Measurements from ENCODE around the gene SYNGR2. TPM values are rescaled to one million over a fixed set of nuclear protein-coding genes. Genes with fewer than 3 reads are reported as not detected.

Gene SYNGR2
- total and polyA plus RNA-seq, 7 donors = 14.7 to 280 (median 23.5) TPM

DNA sequence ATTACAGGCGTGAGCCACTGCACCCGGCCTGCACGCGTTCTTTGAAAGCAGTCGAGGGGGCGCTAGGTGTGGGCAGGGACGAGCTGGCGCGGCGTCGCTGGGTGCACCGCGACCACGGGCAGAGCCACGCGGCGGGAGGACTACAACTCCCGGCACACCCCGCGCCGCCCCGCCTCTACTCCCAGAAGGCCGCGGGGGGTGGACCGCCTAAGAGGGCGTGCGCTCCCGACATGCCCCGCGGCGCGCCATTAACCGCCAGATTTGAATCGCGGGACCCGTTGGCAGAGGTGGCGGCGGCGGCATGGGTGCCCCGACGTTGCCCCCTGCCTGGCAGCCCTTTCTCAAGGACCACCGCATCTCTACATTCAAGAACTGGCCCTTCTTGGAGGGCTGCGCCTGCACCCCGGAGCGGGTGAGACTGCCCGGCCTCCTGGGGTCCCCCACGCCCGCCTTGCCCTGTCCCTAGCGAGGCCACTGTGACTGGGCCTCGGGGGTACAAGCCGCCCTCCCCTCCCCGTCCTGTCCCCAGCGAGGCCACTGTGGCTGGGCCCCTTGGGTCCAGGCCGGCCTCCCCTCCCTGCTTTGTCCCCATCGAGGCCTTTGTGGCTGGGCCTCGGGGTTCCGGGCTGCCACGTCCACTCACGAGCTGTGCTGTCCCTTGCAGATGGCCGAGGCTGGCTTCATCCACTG is 45.8 kb downstream of the SYNGR2 start, which contains the start of gene BIRC5:
Gene BIRC5 (plus strand): TSS at position 238 of the 690 bp plus-strand sequence. CDS start 64 bp downstream, at position 302.
- TF ChIP-seq POLR2AphosphoS5 (IDR thresholded peaks at IDR 0.05) = peak in 2 of 4 donors; percentile 27 to 56
- TF ChIP-seq, protein P1, sequence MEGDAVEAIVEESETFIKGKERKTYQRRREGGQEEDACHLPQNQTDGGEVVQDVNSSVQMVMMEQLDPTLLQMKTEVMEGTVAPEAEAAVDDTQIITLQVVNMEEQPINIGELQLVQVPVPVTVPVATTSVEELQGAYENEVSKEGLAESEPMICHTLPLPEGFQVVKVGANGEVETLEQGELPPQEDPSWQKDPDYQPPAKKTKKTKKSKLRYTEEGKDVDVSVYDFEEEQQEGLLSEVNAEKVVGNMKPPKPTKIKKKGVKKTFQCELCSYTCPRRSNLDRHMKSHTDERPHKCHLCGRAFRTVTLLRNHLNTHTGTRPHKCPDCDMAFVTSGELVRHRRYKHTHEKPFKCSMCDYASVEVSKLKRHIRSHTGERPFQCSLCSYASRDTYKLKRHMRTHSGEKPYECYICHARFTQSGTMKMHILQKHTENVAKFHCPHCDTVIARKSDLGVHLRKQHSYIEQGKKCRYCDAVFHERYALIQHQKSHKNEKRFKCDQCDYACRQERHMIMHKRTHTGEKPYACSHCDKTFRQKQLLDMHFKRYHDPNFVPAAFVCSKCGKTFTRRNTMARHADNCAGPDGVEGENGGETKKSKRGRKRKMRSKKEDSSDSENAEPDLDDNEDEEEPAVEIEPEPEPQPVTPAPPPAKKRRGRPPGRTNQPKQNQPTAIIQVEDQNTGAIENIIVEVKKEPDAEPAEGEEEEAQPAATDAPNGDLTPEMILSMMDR (IDR thresholded peaks at IDR 0.05) = no peak
- TF ChIP-seq POLR2A (IDR thresholded peaks at IDR 0.05) = no peak
- no peaks in the 10 kb centered on the region for H3K9me3 ChIP-seq
- DNase-seq = peak; percentile 91
- intact Hi-C loops (cut with DNase I) = loop anchor here (2.0 kb wide), 1 partner anchor 39 kb away; no protein-coding TSS in a partner anchor
- H3K4me1 ChIP-seq = peaks cover 0 to 11% (median 7%) of the 10 kb centered on the region in 4 donors
- H3K27ac ChIP-seq = no peak within 1 kb of the TSS
- peak within 1 kb of the TSS in 3 of 4 donors; percentile 31 to 43 (median 42) for H3K4me3 ChIP-seq
- H3K36me3 ChIP-seq = no peaks in the 10 kb centered on the region
- H3K27me3 ChIP-seq = no peaks in the 10 kb centered on the region
- 1% methylated on average over 60 of the region's 60 CpGs for WGBS, 2 donors

DNA sequence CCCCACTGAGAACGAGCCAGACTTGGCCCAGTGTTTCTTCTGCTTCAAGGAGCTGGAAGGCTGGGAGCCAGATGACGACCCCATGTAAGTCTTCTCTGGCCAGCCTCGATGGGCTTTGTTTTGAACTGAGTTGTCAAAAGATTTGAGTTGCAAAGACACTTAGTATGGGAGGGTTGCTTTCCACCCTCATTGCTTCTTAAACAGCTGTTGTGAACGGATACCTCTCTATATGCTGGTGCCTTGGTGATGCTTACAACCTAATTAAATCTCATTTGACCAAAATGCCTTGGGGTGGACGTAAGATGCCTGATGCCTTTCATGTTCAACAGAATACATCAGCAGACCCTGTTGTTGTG is 46.3 kb downstream of the SYNGR2 start:
- Histone ChIP-seq H3K27ac (no peak overlapping the region), H3K36me3 (no peaks in the 10 kb centered on the region), H3K27me3 (no peaks in the 10 kb centered on the region), H3K4me1 (peaks cover 0 to 11% (median 7%) of the 10 kb centered on the region in 4 donors), H3K9me3 (no peaks in the 10 kb centered on the region), H3K4me3 (peak overlapping the region in 3 of 4 donors; percentile 31 to 43 (median 42))
- DNase-seq = no peak
- TF ChIP-seq, protein P1 (IDR thresholded peaks at IDR 0.05) = no peak
- TF ChIP-seq EP300 (IDR thresholded peaks at IDR 0.05) = no peak
- no peak for TF ChIP-seq POLR2AphosphoS5 (IDR thresholded peaks at IDR 0.05)
- TF ChIP-seq POLR2A (IDR thresholded peaks at IDR 0.05) = no peak
- intact Hi-C loops (cut with DNase I) = loop anchor here (2.0 kb wide), 1 partner anchor 38 kb away; no protein-coding TSS in a partner anchor
- WGBS, 2 donors = 9 to 19% methylated on average over 5 of the region's 5 CpGs

DNA sequence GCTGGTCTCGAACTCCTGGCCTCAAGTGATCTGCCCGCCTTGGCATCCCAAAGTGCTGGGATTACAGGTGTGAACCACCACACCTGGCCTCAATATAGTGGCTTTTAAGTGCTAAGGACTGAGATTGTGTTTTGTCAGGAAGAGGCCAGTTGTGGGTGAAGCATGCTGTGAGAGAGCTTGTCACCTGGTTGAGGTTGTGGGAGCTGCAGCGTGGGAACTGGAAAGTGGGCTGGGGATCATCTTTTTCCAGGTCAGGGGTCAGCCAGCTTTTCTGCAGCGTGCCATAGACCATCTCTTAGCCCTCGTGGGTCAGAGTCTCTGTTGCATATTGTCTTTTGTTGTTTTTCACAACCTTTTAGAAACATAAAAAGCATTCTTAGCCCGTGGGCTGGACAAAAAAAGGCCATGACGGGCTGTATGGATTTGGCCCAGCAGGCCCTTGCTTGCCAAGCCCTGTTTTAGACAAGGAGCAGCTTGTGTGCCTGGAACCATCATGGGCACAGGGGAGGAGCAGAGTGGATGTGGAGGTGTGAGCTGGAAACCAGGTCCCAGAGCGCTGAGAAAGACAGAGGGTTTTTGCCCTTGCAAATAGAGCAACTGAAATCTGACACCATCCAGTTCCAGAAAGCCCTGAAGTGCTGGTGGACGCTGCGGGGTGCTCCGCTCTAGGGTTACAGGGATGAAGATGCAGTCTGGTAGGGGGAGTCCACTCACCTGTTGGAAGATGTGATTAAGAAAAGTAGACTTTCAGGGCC is 51.2 kb downstream of the SYNGR2 start:
- Histone ChIP-seq H3K4me1 (peaks cover 0 to 1% (median under 1%) of the 10 kb centered on the region in 4 donors), H3K9me3 (no peaks in the 10 kb centered on the region), H3K4me3 (no peak overlapping the region), H3K36me3 (no peaks in the 10 kb centered on the region), H3K27me3 (no peaks in the 10 kb centered on the region), H3K27ac (no peak overlapping the region)
- WGBS, 2 donors = 92 to 94% methylated on average over 11 of the region's 11 CpGs
- intact Hi-C loops (cut with DNase I) = no loop called here
- no peak for DNase-seq
- no peak for TF ChIP-seq POLR2AphosphoS5 (IDR thresholded peaks at IDR 0.05)
- TF ChIP-seq POLR2A (IDR thresholded peaks at IDR 0.05) = no peak
- TF ChIP-seq, protein P1 (IDR thresholded peaks at IDR 0.05) = no peak
- TF ChIP-seq EP300 (IDR thresholded peaks at IDR 0.05) = no peak

Small RNA genes within 50 kb of the gene (small RNA-seq; reads per million reads assigned to genes)
- 0 reads per million in 3 donors for gene AC087645.1

Other genes with a start within 250 kb of the SYNGR2 start
- gene TNRC6C, start 209.9 kb upstream of the SYNGR2 start, total RNA-seq = 10 to 100 TPM in 3 of 4 donors, 1 to 10 TPM in 1; 5.8 to 22.1 (median 18.2) TPM
- gene TNRC6C, start 209.9 kb upstream of the SYNGR2 start, polyA plus RNA-seq = 1 to 10 TPM in 2 of 3 donors, under 1 TPM in 1; 0.92 to 6.3 (median 3.0) TPM
- 10 to 100 TPM in 2 of 4 donors, 1 to 10 TPM in 2; 5.3 to 13.9 (median 8.9) TPM for gene TMC6, start 39.8 kb upstream of the SYNGR2 start, total RNA-seq
- gene TMC6, start 39.8 kb upstream of the SYNGR2 start, polyA plus RNA-seq = 100 to 1,000 TPM in 1 of 3 donors, 10 to 100 TPM in 1, 1 to 10 TPM in 1; 9.0 to 145 (median 10.8) TPM
- 10 to 100 TPM in 1 of 4 donors, 1 to 10 TPM in 3; 2.8 to 13.2 (median 3.9) TPM for gene TMC8, start 37.8 kb upstream of the SYNGR2 start, total RNA-seq
- gene TMC8, start 37.8 kb upstream of the SYNGR2 start, polyA plus RNA-seq = 10 to 100 TPM in 1 of 3 donors, 1 to 10 TPM in 2; 1.8 to 51.7 (median 2.1) TPM
- gene C17orf99, start 22.2 kb upstream of the SYNGR2 start, total RNA-seq = not detected
- under 1 TPM in 1 of 3 donors, not detected in 2; 0.73 TPM for gene C17orf99, start 22.2 kb upstream of the SYNGR2 start, polyA plus RNA-seq
- gene TK1, start 18.5 kb downstream of the SYNGR2 start, total RNA-seq = 1 to 10 TPM in 3 of 4 donors, under 1 TPM in 1; 0.83 to 6.9 (median 3.8) TPM
- gene TK1, start 18.5 kb downstream of the SYNGR2 start, polyA plus RNA-seq = 10 to 100 TPM; 10.2 to 74.6 (median 44.2) TPM
- 10 to 100 TPM in 1 of 4 donors, 1 to 10 TPM in 3; 6.1 to 11.4 (median 7.6) TPM for gene AFMID, start 18.8 kb downstream of the SYNGR2 start, total RNA-seq
- gene AFMID, start 18.8 kb downstream of the SYNGR2 start, polyA plus RNA-seq = 10 to 100 TPM; 21.0 to 32.9 (median 28.2) TPM
- gene BIRC5, start 45.7 kb downstream of the SYNGR2 start, total RNA-seq = 1 to 10 TPM in 1 of 4 donors, under 1 TPM in 3; 0.16 to 3.1 (median 0.32) TPM
- 10 to 100 TPM in 2 of 3 donors, 1 to 10 TPM in 1; 3.6 to 33.5 (median 10.6) TPM for gene BIRC5, start 45.7 kb downstream of the SYNGR2 start, polyA plus RNA-seq
- not detected for gene TMEM235, start 63.0 kb downstream of the SYNGR2 start, total RNA-seq
- gene TMEM235, start 63.0 kb downstream of the SYNGR2 start, polyA plus RNA-seq = under 1 TPM in 1 of 3 donors, not detected in 2; 0.04 TPM
- gene SOCS3, start 191.5 kb downstream of the SYNGR2 start, total RNA-seq = 100 to 1,000 TPM in 2 of 4 donors, 10 to 100 TPM in 2; 10.3 to 499 (median 82.9) TPM
- 10 to 100 TPM; 11.1 to 64.5 (median 28.2) TPM for gene SOCS3, start 191.5 kb downstream of the SYNGR2 start, polyA plus RNA-seq
- 10 to 100 TPM; 20.0 to 36.3 (median 29.0) TPM for gene PGS1, start 210.1 kb downstream of the SYNGR2 start, total RNA-seq
- 10 to 100 TPM in 2 of 3 donors, 1 to 10 TPM in 1; 9.9 to 36.9 (median 16.8) TPM for gene PGS1, start 210.1 kb downstream of the SYNGR2 start, polyA plus RNA-seq